Astrocyte (in vitro differentiated cells and primary cell): Measurements from ENCODE around the gene CBLN4.

Source experiments
- CTCF ChIP-seq: IDR thresholded peaks from 2 replicates; pipeline ENCODE4 v1.5.1; 2011; ENCODE audit warnings: low read depth, mild to moderate bottlenecking, inconsistent platforms, low read length, moderate library complexity; ENCODE audit not compliant: insufficient read depth
- EZH2 ChIP-seq: IDR thresholded peaks from 2 replicates; pipeline ENCODE4 v1.6.1; 2012; ENCODE audit warnings: mild to moderate bottlenecking, low read length, inconsistent platforms; ENCODE audit not compliant: insufficient read depth

- no peak for TF ChIP-seq CTCF
- TF ChIP-seq EZH2: no peak
Measured at GRCh38 chr20:56043227-56043626, 37.9 kb upstream of the CBLN4 start.
